KMS-11 (cell line): ENCODE results near the gene TTC28.

Experiments
- H2AFZ ChIP-seq: fragments of 200-600 bp; sonication (generic); 2 replicates; pipeline ENCODE4 v1.6.1; 2016; ENCODE audit warnings: antibody characterized with exemption, mixed run types, low read depth
- H3K27ac ChIP-seq: fragments of 200-600 bp; sonication (generic); 2 replicates; pipeline ENCODE4 v1.6.1; 2016; ENCODE audit warnings: mild to moderate bottlenecking, mixed run types
- H3K27me3 ChIP-seq: fragments of 200-600 bp; sonication (generic); 2 replicates; pipeline ENCODE4 v1.6.1; 2017; ENCODE audit warnings: mild to moderate bottlenecking, low read depth, mixed run types, moderate library complexity; ENCODE audit not compliant: insufficient read depth
- H3K36me3 ChIP-seq: fragments of 200-600 bp; sonication (generic); 2 replicates; pipeline ENCODE4 v1.6.1; 2017; ENCODE audit warnings: mild to moderate bottlenecking, mixed run types; ENCODE audit not compliant: insufficient read depth
- H3K4me1 ChIP-seq: fragments of 200-600 bp; sonication (generic); 2 replicates; pipeline ENCODE4 v1.6.1; 2016; ENCODE audit warnings: mild to moderate bottlenecking, low read depth, mixed run types; ENCODE audit not compliant: poor library complexity, severe bottlenecking
- H3K4me2 ChIP-seq: fragments of 200-600 bp; sonication (generic); 2 replicates; pipeline ENCODE4 v1.7.0; 2016; ENCODE audit warnings: mild to moderate bottlenecking, mixed run types
- H3K4me3 ChIP-seq: fragments of 200-600 bp; sonication (generic); IDR thresholded peaks from 2 replicates; pipeline ENCODE4 v1.6.1; 2017; ENCODE audit warnings: low read depth, low read length, mixed read lengths; ENCODE audit not compliant: insufficient read depth
- H3K79me2 ChIP-seq: fragments of 200-600 bp; sonication (generic); 2 replicates; pipeline ENCODE4 v1.6.1; 2016; ENCODE audit warnings: low read depth, mixed run types; ENCODE audit not compliant: insufficient read depth
- H3K9ac ChIP-seq: fragments of 200-600 bp; sonication (generic); 2 replicates; pipeline ENCODE4 v1.6.1; 2016; ENCODE audit warnings: mild to moderate bottlenecking, mixed run types
- H4K20me1 ChIP-seq: fragments of 200-600 bp; sonication (generic); 2 replicates; pipeline ENCODE4 v1.6.1; 2016; ENCODE audit warnings: mild to moderate bottlenecking, mixed run types; ENCODE audit not compliant: insufficient read depth
- TF ChIP-seq, protein P1 (sequence below): fragments of 200-600 bp; sonication (generic); conservative IDR thresholded peaks from 2 replicates; pipeline ENCODE4 v1.6.1; 2017; ENCODE audit warnings: low read depth, mild to moderate bottlenecking, antibody characterized with exemption, low read length, moderate library complexity, mixed read lengths

Gene TTC28

DNA sequence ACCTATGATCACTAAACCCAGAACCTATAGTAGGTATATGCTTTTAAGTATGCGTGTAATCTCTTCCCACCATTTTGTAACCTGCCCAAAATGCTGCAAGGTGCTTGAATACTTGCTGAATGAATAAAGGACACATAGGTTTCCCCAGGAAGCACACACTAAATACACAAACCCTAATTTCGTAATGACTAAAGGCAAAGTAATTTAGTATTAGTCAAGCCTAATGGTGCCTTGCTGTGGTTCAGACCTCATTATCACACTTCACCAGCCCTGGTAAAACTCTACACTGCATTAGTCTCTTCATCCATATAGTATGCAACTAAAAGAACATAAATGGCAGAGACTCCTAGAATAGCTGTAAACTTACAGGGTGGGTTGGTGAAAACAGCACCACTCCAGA, 471.6 kb downstream of the TTC28 start:
- Histone ChIP-seq H3K4me1 (no peaks in the 10 kb centered on the region), H3K36me3 (no peaks in the 10 kb centered on the region), H3K27me3 (no peaks in the 10 kb centered on the region), H3K9ac (no peak overlapping the region), H2AFZ (no peak overlapping the region), H3K79me2 (no peaks in the 10 kb centered on the region), H3K4me2 (no peak overlapping the region), H3K27ac (no peak overlapping the region), H4K20me1 (no peaks in the 10 kb centered on the region), H3K4me3 (no peak overlapping the region)
- TF ChIP-seq, protein P1, sequence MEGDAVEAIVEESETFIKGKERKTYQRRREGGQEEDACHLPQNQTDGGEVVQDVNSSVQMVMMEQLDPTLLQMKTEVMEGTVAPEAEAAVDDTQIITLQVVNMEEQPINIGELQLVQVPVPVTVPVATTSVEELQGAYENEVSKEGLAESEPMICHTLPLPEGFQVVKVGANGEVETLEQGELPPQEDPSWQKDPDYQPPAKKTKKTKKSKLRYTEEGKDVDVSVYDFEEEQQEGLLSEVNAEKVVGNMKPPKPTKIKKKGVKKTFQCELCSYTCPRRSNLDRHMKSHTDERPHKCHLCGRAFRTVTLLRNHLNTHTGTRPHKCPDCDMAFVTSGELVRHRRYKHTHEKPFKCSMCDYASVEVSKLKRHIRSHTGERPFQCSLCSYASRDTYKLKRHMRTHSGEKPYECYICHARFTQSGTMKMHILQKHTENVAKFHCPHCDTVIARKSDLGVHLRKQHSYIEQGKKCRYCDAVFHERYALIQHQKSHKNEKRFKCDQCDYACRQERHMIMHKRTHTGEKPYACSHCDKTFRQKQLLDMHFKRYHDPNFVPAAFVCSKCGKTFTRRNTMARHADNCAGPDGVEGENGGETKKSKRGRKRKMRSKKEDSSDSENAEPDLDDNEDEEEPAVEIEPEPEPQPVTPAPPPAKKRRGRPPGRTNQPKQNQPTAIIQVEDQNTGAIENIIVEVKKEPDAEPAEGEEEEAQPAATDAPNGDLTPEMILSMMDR = no peak

DNA sequence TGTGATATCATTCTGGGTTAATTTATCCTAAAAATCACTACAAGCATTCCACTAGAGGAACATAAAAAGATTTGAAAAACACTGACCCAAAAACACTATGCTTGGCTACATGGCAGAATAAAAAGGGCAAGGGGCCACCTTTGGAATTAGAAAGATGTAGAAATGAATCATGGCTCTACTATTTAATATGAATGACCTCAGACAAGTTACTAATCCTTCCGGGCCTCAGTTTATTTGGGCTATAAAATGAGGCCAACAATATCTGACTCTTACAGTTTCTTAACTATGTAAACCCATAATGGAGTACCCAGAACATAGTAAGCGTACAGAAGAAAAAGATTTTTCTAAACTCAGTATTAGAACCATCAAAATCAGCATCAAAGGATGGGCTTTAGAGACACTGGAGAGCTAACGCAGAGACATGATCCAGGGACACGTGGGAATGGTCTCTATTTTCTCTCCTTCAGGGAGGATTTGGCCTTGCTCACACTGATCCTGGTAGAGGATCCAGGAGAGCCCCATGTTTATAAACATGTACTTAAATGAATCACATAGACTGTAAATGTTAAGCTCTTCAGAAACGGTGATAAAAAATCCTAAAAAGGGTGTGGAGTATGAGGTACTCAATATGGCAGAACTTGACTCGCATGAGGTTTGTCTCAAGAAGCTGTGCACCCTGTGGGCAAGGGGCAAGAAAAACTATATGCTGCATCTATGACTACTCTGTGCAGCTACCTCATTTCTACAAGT, 472.2 kb downstream of the TTC28 start:
- Histone ChIP-seq H3K4me3 (no peak overlapping the region), H3K36me3 (no peaks in the 10 kb centered on the region), H3K9ac (no peak overlapping the region), H3K27me3 (no peaks in the 10 kb centered on the region), H3K79me2 (no peaks in the 10 kb centered on the region), H3K27ac (no peak overlapping the region), H4K20me1 (no peaks in the 10 kb centered on the region), H3K4me1 (no peaks in the 10 kb centered on the region), H3K4me2 (no peak overlapping the region), H2AFZ (no peak overlapping the region)
- TF ChIP-seq, protein P1 = no peak

DNA sequence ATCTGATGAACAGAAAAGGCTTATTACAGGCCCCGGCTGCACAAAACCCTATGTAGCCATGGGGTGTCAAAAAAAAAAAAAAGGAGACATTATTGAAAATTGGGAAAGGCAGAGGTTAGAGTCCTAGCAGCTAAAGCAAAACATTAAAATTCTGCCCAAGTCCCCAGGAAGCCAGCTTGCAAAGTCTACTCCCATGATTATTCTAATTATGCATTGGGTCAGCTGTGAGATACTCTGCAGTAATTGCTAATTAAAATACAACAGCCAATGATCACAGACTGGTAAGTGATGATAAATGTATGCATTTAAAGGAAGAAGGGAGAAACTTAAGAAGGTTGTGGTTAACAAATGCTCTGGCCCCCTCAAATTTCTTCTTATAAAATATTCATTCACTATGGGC, 473.7 kb downstream of the TTC28 start:
- H3K79me2 ChIP-seq = no peaks in the 10 kb centered on the region
- H3K27me3 ChIP-seq = no peaks in the 10 kb centered on the region
- H3K27ac ChIP-seq = no peak overlapping the region
- H3K4me3 ChIP-seq = no peak overlapping the region
- H3K9ac ChIP-seq = no peak overlapping the region
- H3K4me1 ChIP-seq = no peaks in the 10 kb centered on the region
- H4K20me1 ChIP-seq = no peaks in the 10 kb centered on the region
- TF ChIP-seq, protein P1 = no peak
- H3K4me2 ChIP-seq = no peak overlapping the region
- H3K36me3 ChIP-seq = no peaks in the 10 kb centered on the region
- H2AFZ ChIP-seq = no peak overlapping the region

DNA sequence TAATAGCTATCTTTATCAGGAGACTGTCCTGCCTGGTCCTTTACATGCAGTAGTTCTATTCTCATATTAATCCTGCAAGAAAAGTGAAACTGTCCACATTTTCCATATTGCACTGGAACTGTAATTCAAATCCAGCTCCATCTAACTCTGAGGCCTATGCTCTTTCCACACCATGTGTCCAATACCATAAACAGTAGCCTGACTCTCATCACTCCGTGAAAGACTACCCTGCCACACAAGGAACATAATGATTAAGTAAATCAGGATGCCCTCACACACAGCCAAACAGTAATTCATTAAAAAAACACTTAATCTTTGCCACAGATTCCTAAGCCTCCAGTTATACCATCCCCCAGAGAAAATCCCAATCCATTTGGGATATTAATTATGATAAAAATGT, 475.3 kb downstream of the TTC28 start:
- no peak overlapping the region for H2AFZ ChIP-seq
- H3K4me1 ChIP-seq = no peaks in the 10 kb centered on the region
- H3K4me2 ChIP-seq = no peak overlapping the region
- H3K27me3 ChIP-seq = no peaks in the 10 kb centered on the region
- TF ChIP-seq, protein P1 = no peak
- no peak overlapping the region for H3K27ac ChIP-seq
- H3K36me3 ChIP-seq = no peaks in the 10 kb centered on the region
- H3K79me2 ChIP-seq = no peaks in the 10 kb centered on the region
- no peak overlapping the region for H3K9ac ChIP-seq
- H4K20me1 ChIP-seq = no peaks in the 10 kb centered on the region
- no peak overlapping the region for H3K4me3 ChIP-seq
